Measurements from ENCODE around the gene CC2D2A. TPM values are rescaled to one million over a fixed set of nuclear protein-coding genes. Genes with fewer than 3 reads are reported as not detected.
A peak's percentile ranks its signal among the peaks of the same experiment; 100 is the strongest.
"Not testable (repeated sequence)": the region's sequence is repeated elsewhere in the genome, so short reads cannot be mapped to it uniquely, and the experiment has no call there.

The CC2D2A gene
- polyA plus RNA-seq, 12 donors: 11.9 to 29.9 (median 17.2) TPM; not detected in 1

DNA sequence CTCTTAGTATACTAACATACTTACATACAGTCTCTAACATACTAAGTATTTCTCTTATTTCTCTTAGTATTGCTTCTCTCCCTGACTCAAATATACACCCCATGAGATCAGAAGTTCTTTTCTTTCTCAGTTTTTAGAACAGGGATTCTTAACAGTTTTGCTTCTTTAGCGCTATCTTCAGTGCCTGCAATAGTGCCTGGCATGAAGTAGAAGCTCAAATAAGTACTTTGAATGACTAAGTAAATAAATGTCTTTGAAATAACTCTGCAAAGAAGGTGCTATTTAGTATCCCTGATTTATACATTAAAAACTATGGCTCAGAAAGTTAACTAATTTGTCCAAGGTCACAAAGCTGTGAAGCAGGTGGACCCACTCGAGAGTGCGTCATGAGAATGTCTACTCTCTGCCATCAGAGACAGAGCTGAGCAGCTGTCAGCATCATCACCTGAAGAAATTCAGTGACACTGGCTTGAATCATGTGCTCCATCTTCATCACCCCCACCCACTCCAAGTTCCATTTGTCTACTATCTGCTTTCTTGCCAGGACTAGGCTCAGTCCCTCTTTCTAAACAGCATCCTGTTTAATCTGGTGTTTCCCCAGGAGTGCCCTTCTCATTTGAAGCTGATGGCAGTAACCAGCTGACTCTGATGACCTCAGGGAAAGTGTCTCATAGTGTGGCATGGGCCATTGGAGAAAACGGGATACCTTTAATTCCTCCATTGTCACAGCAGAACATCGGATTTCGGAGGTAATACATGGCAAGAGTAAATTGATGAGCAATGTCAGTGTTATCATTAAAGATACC, 83.1 kb downstream of the CC2D2A start:
- no peak for DNase-seq

DNA sequence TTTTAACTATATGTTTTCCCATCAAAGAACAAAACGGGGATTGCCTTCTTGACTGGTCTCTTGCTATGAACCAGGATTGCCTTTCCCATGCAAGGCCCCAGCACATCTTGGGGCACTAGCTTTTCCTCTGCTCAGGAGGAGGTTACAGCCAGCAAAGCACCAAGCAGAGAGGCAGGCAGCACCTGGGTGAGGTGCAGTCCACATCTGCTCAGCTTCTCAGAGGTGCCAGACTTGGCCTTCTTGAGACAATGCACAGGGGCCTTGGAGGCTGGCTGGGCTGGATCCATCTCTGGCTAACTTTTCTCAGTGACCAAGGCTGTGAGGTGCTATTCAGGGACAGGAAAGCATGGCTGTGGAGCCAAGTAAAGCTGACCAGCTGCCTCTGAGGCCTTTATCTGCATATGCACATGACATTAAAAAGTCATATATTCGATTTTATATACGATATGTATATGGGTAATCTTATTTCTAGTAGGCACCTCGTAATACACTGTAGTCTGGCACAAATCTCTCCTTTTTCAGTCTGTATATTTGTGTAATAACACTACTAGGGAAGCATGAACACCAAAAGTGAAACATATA, 86.9 kb downstream of the CC2D2A start:
- DNase-seq: no peak

GRCh38 chr4:15557786-15558550, 88.3 kb downstream of the CC2D2A start:
- no peak for DNase-seq

GRCh38 chr4:15558561-15558960, 88.9 kb downstream of the CC2D2A start:
- peak; percentile 11 for DNase-seq

DNA sequence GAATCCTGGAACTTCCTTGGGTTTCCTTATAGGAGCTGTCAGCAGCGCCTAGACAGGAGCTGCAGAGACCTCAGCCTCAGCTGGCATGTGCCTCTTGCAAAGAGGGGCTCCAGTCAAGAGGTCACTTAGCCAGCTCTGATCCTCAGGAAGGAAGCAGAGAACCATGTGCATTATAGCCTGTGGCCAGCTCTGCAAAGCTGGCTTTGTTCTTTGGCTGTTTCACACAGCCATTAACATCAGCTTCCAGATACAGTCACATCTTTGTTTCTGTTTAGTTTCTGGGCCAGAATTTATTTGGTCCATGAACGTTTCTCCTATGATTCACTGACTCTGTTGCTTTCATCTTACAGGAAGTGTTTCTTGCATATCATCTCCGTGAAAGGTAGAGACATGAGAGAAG, 92.4 kb downstream of the CC2D2A start:
- no peak for DNase-seq

DNA sequence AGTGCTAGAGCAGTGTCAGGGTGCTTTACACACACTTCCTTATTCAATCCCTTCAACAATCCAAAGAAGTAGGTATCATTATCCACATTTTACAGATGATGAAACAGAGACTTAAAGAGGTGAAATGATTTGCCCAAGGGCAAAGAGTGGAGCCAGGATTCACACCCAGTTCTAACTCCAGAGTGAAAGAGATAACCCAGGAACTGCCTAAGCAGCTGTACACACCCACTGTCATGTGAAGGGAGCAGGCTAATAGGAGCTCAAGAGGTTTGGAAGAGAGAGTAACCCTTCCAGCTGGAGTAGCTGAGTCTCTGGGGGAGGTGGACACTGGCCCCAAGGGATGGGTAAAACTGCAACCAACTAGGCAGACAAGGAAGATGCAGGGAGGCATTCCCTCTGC, 92.9 kb downstream of the CC2D2A start:
- DNase-seq: no peak

- no peak for DNase-seq
Measured at GRCh38 chr4:15563871-15564270, 94.2 kb downstream of the CC2D2A start.

DNA sequence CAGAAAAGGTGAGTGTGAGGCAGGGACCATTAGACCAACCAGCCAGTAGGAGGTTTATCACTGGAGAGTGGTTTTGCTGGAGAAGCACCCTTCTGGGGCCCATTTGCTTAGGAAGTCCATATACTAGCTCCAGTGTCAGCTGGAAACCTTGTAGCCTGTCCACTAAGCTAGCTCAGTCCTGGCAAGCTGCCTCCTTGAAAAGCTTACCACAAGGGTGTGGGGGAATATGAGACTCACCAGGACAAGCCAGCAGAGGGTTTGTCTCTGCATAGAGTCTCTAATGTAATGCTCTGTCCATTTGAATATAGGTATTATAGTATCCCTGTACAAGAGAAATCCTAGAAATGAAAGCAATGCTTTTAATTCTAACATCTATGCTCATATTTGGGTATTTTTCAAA, 99.1 kb downstream of the CC2D2A start:
- DNase-seq: no peak

GRCh38 chr4:15569746-15570145, 100.1 kb downstream of the CC2D2A start:
- DNase-seq: no peak

- no peak for DNase-seq
Measured at GRCh38 chr4:15575966-15576365, 106.3 kb downstream of the CC2D2A start.

GRCh38 chr4:15577508-15577907, 107.8 kb downstream of the CC2D2A start:
- no peak for DNase-seq

DNA sequence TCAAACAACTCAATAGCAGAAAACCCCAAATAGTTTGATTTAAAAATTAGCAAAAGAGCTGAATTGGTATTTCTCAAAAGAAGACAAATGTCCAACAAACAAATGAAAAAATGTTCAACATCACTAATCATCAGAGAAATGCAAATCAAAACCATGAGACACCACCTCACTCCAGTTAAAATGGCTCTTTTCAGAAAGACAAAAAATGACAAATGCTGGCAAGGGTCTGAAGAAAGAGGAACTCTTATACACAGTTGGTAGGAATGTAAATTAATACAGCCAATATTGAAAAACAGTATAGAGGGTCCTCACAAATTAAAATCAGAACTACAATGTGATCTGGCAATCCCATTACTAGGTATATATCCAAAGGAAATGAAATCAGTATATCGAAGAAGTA, 115.1 kb downstream of the CC2D2A start:
- no peak for DNase-seq

GRCh38 chr4:15585331-15585730, 115.6 kb downstream of the CC2D2A start:
- DNase-seq: no peak

DNA sequence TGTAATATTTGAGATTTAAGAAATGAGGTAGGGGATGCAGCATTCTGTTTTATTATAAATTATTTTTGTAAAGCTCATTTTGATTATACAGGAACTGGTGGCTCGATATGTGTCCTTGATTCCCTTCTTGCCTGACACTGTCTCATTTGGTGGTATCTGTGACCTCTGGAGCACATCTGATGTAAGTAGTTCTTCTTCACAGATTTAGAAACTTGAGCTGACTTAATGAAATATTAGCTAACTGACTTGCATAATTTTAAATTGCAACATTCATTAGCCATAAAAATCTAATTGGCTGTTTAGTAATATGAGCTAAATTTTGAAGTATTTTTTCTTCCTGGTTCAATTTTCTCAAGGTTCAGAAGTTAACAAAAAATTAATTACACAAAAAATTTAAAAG, 116.4 kb downstream of the CC2D2A start:
- DNase-seq: no peak

GRCh38 chr4:15587649-15588048, 118.0 kb downstream of the CC2D2A start:
- no peak for DNase-seq

GRCh38 chr4:15592799-15593198, 123.1 kb downstream of the CC2D2A start:
- no peak for DNase-seq

DNA sequence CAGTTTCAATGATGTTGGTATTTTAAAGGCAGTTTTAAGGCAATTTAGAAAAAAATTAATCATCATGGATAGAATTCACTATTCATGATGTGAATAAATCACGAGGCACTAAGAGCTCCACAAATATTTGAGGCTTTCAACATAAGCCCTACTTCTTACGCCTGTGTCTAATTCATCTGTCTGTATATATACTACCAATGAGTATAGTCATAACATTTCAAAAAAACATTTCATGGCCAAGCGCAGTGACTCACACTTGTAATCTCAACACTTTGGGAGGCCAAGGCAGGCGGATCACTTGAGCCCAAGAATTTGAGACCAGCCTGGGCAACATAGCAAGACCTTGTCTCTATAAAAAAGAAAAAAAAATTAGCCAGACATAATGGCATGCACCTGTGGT, 129.0 kb downstream of the CC2D2A start:
- no peak for DNase-seq

DNA sequence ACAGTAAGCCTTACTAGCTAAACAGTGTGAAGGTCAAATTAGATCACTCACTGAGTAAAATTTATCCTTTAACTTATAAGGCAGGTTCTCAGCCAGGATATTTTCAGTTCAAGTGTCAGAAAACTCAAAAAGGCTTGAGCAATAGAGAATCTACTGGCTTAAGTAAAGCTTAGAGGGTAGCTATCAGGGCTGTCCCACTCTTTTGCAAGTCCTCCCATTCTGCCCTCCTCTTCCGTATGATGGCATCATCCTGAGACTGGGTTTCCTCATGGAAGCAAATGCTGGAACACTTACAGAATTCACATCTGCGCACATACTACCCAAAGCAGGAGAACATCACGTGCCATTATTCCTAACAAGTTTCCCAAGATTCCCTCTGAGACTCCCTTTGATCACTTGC, 130.5 kb downstream of the CC2D2A start:
- no peak for DNase-seq

GRCh38 chr4:15601862-15602261, 132.2 kb downstream of the CC2D2A start:
- DNase-seq: no peak

DNA sequence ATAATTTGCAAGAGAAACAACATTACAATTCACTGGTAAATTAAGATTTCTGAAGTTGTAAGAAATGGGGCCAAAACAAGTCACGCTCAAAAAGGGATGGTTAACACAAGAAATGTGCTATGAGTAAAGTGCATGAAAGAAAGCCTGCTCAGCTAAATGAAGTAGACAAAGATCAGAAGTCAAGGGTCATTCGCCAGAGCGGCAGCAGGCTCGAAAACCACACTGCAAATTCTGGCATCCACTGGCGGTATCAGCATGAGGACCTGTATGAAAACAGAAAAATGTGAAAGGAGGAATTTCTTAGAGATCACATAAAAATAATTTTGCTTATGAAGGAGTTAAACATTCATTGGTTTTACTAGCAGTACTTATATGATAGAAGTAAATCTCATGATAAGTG, 135.9 kb downstream of the CC2D2A start:
- no peak for DNase-seq

GRCh38 chr4:15610855-15611254, 141.2 kb downstream of the CC2D2A start:
- DNase-seq: no peak

DNA sequence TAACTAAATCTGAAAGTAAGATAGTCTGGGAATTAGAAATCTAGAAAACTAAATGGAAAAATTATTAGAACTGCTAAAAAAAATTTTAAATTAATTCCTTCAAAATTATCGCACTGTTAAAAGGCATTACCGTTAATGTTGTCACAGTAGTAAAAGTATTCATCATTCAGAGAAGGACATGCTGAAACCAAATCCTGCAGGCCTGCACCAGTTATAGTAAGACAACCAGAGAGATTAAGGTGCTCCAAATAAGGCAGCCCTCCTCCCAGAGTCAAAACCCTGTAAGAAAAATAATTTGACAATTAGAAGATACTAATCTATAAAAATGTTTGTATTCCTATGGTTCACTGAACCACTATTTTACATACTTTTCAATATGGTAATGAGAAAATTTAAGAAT, 142.5 kb downstream of the CC2D2A start:
- no peak for DNase-seq

DNA sequence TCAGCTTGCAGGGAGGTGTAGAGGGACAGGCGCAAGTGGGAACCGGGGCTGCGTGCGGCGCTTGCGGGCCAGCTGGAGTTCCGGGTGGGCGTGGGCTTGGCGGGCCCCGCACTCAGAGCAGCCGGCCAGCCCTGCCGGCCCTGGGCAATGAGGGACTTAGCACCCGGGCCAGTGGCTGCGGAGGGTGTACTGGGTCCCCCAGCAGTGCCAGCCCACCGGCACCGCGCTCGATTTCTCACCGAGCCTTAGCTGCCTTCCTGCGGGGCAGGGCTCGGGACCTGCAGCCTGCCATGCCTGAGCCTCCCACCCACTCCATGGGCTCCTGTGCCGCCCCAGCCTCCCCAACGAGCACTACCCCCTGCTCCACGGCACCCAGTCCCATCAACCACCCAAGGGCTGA, 145.2 kb downstream of the CC2D2A start:
- DNase-seq: not testable (repeated sequence)

All from muscle of arm (tissue), 12 donors.